SK-N-SH (cell line): Measurements from ENCODE around the gene TVP23C. TPM values are rescaled to one million over a fixed set of nuclear protein-coding genes. Genes with fewer than 3 reads are reported as not detected.

Experiments used
- CTCF ChIA-PET: fragments of 300-600, 350-600 bp; formaldehyde crosslinking; extraction: SDS; loops from one replicate; lab custom pipeline; 2021; lab: Yijun Ruan, JAX
- POLR2A ChIA-PET: fragments of 350-600 bp; sonication (Branson Sonifier 250); formaldehyde crosslinking; extraction: SDS; loops from one replicate; lab custom pipeline; 2020; ENCODE audit warnings: antibody characterized with exemption, inconsistent platforms; lab: Yijun Ruan, JAX
- DNase-seq: peaks from one replicate; pipeline ENCODE4 v3.0.0; 2012
- H2AFZ ChIP-seq: fragments of 200-600 bp; sonication (generic); 2 replicates; pipeline ENCODE4 v1.8.1; 2016; ENCODE audit warnings: antibody characterized with exemption, mild to moderate bottlenecking, low read depth
- H3F3A ChIP-seq: fragments of 200-600 bp; sonication (generic); replicated peaks from 2 replicates; pipeline ENCODE3; 2016; ENCODE audit warnings: antibody characterized with exemption, mild to moderate bottlenecking; ENCODE audit not compliant: insufficient read depth
- H3K27ac ChIP-seq, 2 experiments: fragments of 200-500 bp in 1 of 2; fragments of 200-600 bp in 1 of 2; sonication (Bioruptor generic) in 1 of 2; sonication (generic), shearing (Covaris generic) in 1 of 2; 2 replicates each; pipeline versions ENCODE4 v1.5.1 to v1.6.1; 2014 to 2016; ENCODE audit warnings: low read depth in 2 of 2, inconsistent platforms in 1 of 2, low read length in 1 of 2, mild to moderate bottlenecking in 1 of 2, mixed read lengths in 1 of 2
- H3K27me3 ChIP-seq: fragments of 200-600 bp; sonication (generic), shearing (Covaris generic); 2 replicates; pipeline ENCODE4 v1.6.1; 2016; ENCODE audit warnings: mixed run types; ENCODE audit not compliant: insufficient read depth
- H3K36me3 ChIP-seq, 2 experiments: fragments of 200-500 bp in 1 of 2; fragments of 200-600 bp in 1 of 2; sonication (Bioruptor generic) in 1 of 2; sonication (generic) in 1 of 2; replicated peaks in 1 of 2; 2 replicates each; pipeline versions ENCODE3 to v1.5.1; 2014 to 2016; ENCODE audit warnings: low read length in 1 of 2, mild to moderate bottlenecking in 1 of 2; ENCODE audit not compliant: insufficient read depth in 2 of 2, control insufficient read depth in 1 of 2
- H3K4me1 ChIP-seq, 2 experiments: fragments of 200-500 bp in 1 of 2; fragments of 200-600 bp in 1 of 2; sonication (Bioruptor generic) in 1 of 2; sonication (generic), shearing (Covaris generic) in 1 of 2; 2 replicates each; pipeline versions ENCODE4 v1.5.1 to v1.6.1; 2014 to 2016; ENCODE audit warnings: low read depth in 1 of 2, low read length in 1 of 2, mixed run types in 1 of 2; ENCODE audit not compliant: insufficient read depth in 2 of 2, control insufficient read depth in 1 of 2
- H3K4me2 ChIP-seq: fragments of 200-600 bp; sonication (generic), shearing (Covaris generic); 2 replicates; pipeline ENCODE4 v1.6.1; 2017; ENCODE audit warnings: mixed run types
- H3K4me3 ChIP-seq, 2 experiments: fragments of 200-500 bp in 1 of 2; fragments of 200-600 bp in 1 of 2; sonication (Bioruptor generic) in 1 of 2; sonication (generic), shearing (Covaris generic) in 1 of 2; 2 replicates each; pipeline versions ENCODE4 v1.5.1 to v1.8.1; 2014 to 2016; ENCODE audit warnings: low read depth in 2 of 2, inconsistent platforms in 1 of 2, low read length in 1 of 2, mild to moderate bottlenecking in 1 of 2, mixed read lengths in 1 of 2, moderate library complexity in 1 of 2
- H3K79me2 ChIP-seq: fragments of 200-600 bp; sonication (generic); 2 replicates; pipeline ENCODE4 v1.8.1; 2017; ENCODE audit warnings: mild to moderate bottlenecking; ENCODE audit not compliant: insufficient read depth
- H3K9ac ChIP-seq: fragments of 200-600 bp; sonication (generic); 2 replicates; pipeline ENCODE4 v1.6.1; 2017; ENCODE audit warnings: mixed run types
- H3K9me2 ChIP-seq: fragments of 200-600 bp; sonication (generic); 2 replicates; pipeline ENCODE4 v1.6.1; 2017; ENCODE audit warnings: mixed run types
- H3K9me3 ChIP-seq: fragments of 200-600 bp; sonication (generic); 2 replicates; pipeline ENCODE4 v1.6.1; 2017; ENCODE audit warnings: mixed run types, mild to moderate bottlenecking, moderate library complexity
- H4K20me1 ChIP-seq: fragments of 200-600 bp; sonication (generic); 2 replicates; pipeline ENCODE4 v1.6.1; 2017; ENCODE audit warnings: mild to moderate bottlenecking, mixed run types; ENCODE audit not compliant: insufficient read depth
- CHD2 ChIP-seq: fragments of 150-350 bp; IDR thresholded peaks from 2 replicates; pipeline ENCODE4 v1.6.1; 2018; ENCODE audit warnings: low read length; ENCODE audit not compliant: partially characterized antibody
- FOSL2 ChIP-seq: IDR thresholded peaks from 2 replicates; pipeline ENCODE4 v1.4.0; 2012; ENCODE audit warnings: low read depth, mild to moderate bottlenecking, moderate library complexity, borderline replicate concordance
- FOXJ3 ChIP-seq: sonication (generic); formaldehyde crosslinking; IDR thresholded peaks from 2 replicates; pipeline ENCODE4 v1.5.1; 2020; ENCODE audit warnings: mild to moderate bottlenecking, missing genetic modification reagents
- GATA2 ChIP-seq: sonication (generic); formaldehyde crosslinking; IDR thresholded peaks from 2 replicates; pipeline ENCODE4 v1.5.0; 2020; ENCODE audit warnings: mild to moderate bottlenecking, missing genetic modification reagents
- MAX ChIP-seq: IDR thresholded peaks from 2 replicates; pipeline ENCODE4 v1.4.0; 2012; ENCODE audit warnings: low read depth
- NFIC ChIP-seq: IDR thresholded peaks from 2 replicates; pipeline ENCODE4 v1.4.0; 2012; ENCODE audit warnings: borderline replicate concordance
- NRF1 ChIP-seq: IDR thresholded peaks from 2 replicates; pipeline ENCODE4 v1.6.1; 2012; ENCODE audit warnings: low read depth, mild to moderate bottlenecking, low read length
- PBX3 ChIP-seq: IDR thresholded peaks from 2 replicates; pipeline ENCODE4; 2012
- RAD21 ChIP-seq: IDR thresholded peaks from 2 replicates; pipeline ENCODE4 v1.6.1; 2012; ENCODE audit warnings: mild to moderate bottlenecking, low read length
- RFX5 ChIP-seq: IDR thresholded peaks from 2 replicates; pipeline ENCODE4 v1.6.1; 2012; ENCODE audit warnings: mild to moderate bottlenecking, improper control_type of control experiment, low read length
- SIN3A ChIP-seq: IDR thresholded peaks from 2 replicates; pipeline ENCODE4 v1.6.1; 2012; ENCODE audit warnings: low read depth, mild to moderate bottlenecking, low read length, moderate library complexity, borderline replicate concordance
- SMC3 ChIP-seq: IDR thresholded peaks from 2 replicates; pipeline ENCODE4 v1.6.1; 2012; ENCODE audit warnings: low read depth, low read length, improper control_type of control experiment
- TAF1 ChIP-seq: IDR thresholded peaks from 2 replicates; pipeline ENCODE4 v1.6.1; 2012; ENCODE audit warnings: low read depth, mild to moderate bottlenecking, low read length, moderate library complexity, borderline replicate concordance
- USF1 ChIP-seq: IDR thresholded peaks from 2 replicates; pipeline ENCODE4 v1.4.0; 2012; ENCODE audit warnings: low read depth, borderline replicate concordance
- YY1 ChIP-seq: IDR thresholded peaks from 2 replicates; pipeline ENCODE4 v1.4.0; 2012; ENCODE audit warnings: low read depth, mild to moderate bottlenecking
- WGBS: methylation state at CpG from one replicate; pipeline ENCODE4 v1.1.6; 2017; ENCODE audit warnings: low lambda C conversion rate; 5-methylcytosine and 5-hydroxymethylcytosine counted together
- polyA plus RNA-seq, 3 experiments: library from polyadenylated mRNA; depleted of rRNA; stranded (reverse); fragments of >200 nt; gene quantifications; 2 replicates each; pipeline ENCODE4 v1.2.3, GENCODE V29; 2012
- TF ChIP-seq, protein P1 (sequence below): IDR thresholded peaks from 2 replicates; pipeline ENCODE4 v1.4.0; 2012; ENCODE audit warnings: low read depth, borderline replicate concordance
- TF ChIP-seq, protein P2 (sequence below): fragments of 150-350 bp; IDR thresholded peaks from 2 replicates; pipeline ENCODE4 v1.6.1; 2016; ENCODE audit warnings: mild to moderate bottlenecking, low read depth, low read length
- TF ChIP-seq, protein P3 (sequence below): fragments of 150-350 bp; IDR thresholded peaks from 2 replicates; pipeline ENCODE4 v1.6.1; 2017; ENCODE audit warnings: antibody characterized with exemption, low read length, low read depth, borderline replicate concordance

Gene TVP23C
- polyA plus RNA-seq, 1 of the 3 experiments (the other 2 are of a cell fraction): 4.7 TPM

DNA sequence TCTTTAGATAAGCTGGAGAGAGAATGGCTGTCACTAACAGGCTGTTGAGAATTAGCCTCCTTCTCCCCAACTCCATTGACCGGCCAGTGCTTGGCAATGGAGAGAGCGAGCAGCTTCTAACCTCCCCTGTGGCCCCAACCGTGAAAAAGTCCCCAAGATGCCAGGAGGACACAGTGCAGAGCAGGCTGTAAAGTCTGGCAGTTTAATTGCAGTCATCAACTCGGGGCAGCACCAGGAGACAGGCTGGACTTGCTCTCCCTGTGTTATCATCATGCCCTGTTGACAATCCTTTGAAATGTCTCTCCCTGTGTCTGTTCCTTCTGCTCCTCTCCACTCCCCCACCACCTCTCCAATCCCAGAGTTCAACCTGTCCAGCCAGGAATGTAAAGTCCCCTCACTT lies 95.2 kb downstream of the TVP23C start:
- no peaks in the 10 kb centered on the region for H3K27me3 ChIP-seq
- peaks cover 18 to 26% of the 10 kb centered on the region in 2 experiments; a peak in 1 of 4 replicates for H3K4me1 ChIP-seq
- H3K9me2 ChIP-seq: no peaks in the 10 kb centered on the region
- no peaks in the 10 kb centered on the region for H4K20me1 ChIP-seq
- H3K4me2 ChIP-seq: no peak overlapping the region
- no peak for TF ChIP-seq RAD21
- TF ChIP-seq NFIC: no peak
- TF ChIP-seq MAX: no peak
- H3F3A ChIP-seq: peaks cover 5% of the 10 kb centered on the region
- no peak overlapping the region for H2AFZ ChIP-seq
- ChIA-PET POLR2A (no interaction called here), CTCF (no interaction called here)
- no peaks in the 10 kb centered on the region for H3K9me3 ChIP-seq
- no peak overlapping the region for H3K4me3 ChIP-seq
- no peaks in the 10 kb centered on the region for H3K79me2 ChIP-seq
- H3K9ac ChIP-seq: no peak overlapping the region
- H3K27ac ChIP-seq: no peak overlapping the region; a peak in 1 of 4 replicates
- WGBS: 52% methylated on average over 4 of the region's 4 CpGs
- H3K36me3 ChIP-seq: no peaks in the 10 kb centered on the region
- no peak for DNase-seq

- H4K20me1 ChIP-seq: no peaks in the 10 kb centered on the region
- H3K27me3 ChIP-seq: no peaks in the 10 kb centered on the region
- H3K36me3 ChIP-seq: no peaks in the 10 kb centered on the region
- H2AFZ ChIP-seq: no peak within 1 kb of the TSS
- 67% methylated on average over 3 of the region's 3 CpGs for WGBS
- no peak within 1 kb of the TSS; a peak in 1 of 4 replicates for H3K27ac ChIP-seq
- H3K79me2 ChIP-seq: no peaks in the 10 kb centered on the region
- no peak within 1 kb of the TSS for H3K9ac ChIP-seq
- TF ChIP-seq USF1 (no peak), RAD21 (no peak), FOXJ3 (CRISPR knock-in tag) (no peak), SIN3A (no peak), TAF1 (no peak), SMC3 (no peak), MAX (no peak), NFIC (no peak), RFX5 (no peak), PBX3 (no peak), FOSL2 (no peak), NRF1 (no peak), YY1 (no peak), CHD2 (no peak), GATA2 (CRISPR knock-in tag) (no peak)
- TF ChIP-seq, protein P1, sequence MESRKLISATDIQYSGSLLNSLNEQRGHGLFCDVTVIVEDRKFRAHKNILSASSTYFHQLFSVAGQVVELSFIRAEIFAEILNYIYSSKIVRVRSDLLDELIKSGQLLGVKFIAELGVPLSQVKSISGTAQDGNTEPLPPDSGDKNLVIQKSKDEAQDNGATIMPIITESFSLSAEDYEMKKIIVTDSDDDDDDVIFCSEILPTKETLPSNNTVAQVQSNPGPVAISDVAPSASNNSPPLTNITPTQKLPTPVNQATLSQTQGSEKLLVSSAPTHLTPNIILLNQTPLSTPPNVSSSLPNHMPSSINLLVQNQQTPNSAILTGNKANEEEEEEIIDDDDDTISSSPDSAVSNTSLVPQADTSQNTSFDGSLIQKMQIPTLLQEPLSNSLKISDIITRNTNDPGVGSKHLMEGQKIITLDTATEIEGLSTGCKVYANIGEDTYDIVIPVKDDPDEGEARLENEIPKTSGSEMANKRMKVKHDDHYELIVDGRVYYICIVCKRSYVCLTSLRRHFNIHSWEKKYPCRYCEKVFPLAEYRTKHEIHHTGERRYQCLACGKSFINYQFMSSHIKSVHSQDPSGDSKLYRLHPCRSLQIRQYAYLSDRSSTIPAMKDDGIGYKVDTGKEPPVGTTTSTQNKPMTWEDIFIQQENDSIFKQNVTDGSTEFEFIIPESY: no peak
- TF ChIP-seq, protein P2, sequence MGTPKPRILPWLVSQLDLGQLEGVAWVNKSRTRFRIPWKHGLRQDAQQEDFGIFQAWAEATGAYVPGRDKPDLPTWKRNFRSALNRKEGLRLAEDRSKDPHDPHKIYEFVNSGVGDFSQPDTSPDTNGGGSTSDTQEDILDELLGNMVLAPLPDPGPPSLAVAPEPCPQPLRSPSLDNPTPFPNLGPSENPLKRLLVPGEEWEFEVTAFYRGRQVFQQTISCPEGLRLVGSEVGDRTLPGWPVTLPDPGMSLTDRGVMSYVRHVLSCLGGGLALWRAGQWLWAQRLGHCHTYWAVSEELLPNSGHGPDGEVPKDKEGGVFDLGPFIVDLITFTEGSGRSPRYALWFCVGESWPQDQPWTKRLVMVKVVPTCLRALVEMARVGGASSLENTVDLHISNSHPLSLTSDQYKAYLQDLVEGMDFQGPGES: no peak
- TF ChIP-seq, protein P3, sequence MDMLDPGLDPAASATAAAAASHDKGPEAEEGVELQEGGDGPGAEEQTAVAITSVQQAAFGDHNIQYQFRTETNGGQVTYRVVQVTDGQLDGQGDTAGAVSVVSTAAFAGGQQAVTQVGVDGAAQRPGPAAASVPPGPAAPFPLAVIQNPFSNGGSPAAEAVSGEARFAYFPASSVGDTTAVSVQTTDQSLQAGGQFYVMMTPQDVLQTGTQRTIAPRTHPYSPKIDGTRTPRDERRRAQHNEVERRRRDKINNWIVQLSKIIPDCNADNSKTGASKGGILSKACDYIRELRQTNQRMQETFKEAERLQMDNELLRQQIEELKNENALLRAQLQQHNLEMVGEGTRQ: no peak
- H3K4me1 ChIP-seq: peaks cover 19 to 29% of the 10 kb centered on the region in 2 experiments; a peak in 1 of 4 replicates
- no peak within 1 kb of the TSS for H3K4me3 ChIP-seq
- H3K9me3 ChIP-seq: no peaks in the 10 kb centered on the region
- H3F3A ChIP-seq: peaks cover 6% of the 10 kb centered on the region
- ChIA-PET POLR2A (no interaction called here), CTCF (interaction anchor here (1.1 kb wide), 1 partner anchor 36 kb away, joined by 3 read pairs; no protein-coding TSS in a partner anchor)
- DNase-seq: no peak
- no peaks in the 10 kb centered on the region for H3K9me2 ChIP-seq
- H3K4me2 ChIP-seq: no peak within 1 kb of the TSS
Measured at GRCh38 chr17:15467592-15467991, 95.7 kb downstream of the TVP23C start, which contains the start of gene CDRT4. Gene CDRT4 (minus strand): TSS chr17:15467621. CDS start chr17:15440238, 27,383 bp downstream.
